Fibroblast of lung (primary cell): ENCODE measurements around the gene ZNF423. TPM values are rescaled to one million over a fixed set of nuclear protein-coding genes. Genes with fewer than 3 reads are reported as not detected.

ENCODE experiments used
- DNase-seq, 2 donors: peaks; one replicate each; pipeline versions ENCODE4 v3.0.0 to v3.0.0-alpha.2; 2010; ENCODE audit warnings: low read depth in 2 of 2
- H2AFZ ChIP-seq: 2 replicates; pipeline ENCODE4 v1.5.1; 2012; ENCODE audit warnings: low read length, control low read depth, inconsistent platforms
- H3K27ac ChIP-seq: 2 replicates; pipeline ENCODE4 v1.5.1; 2011; ENCODE audit warnings: low read length, control low read depth; ENCODE audit not compliant: insufficient read depth
- H3K27me3 ChIP-seq: 2 replicates; pipeline ENCODE4 v1.5.1; 2011; ENCODE audit warnings: mild to moderate bottlenecking, low read length; ENCODE audit not compliant: control insufficient read depth, insufficient read depth
- H3K36me3 ChIP-seq: 2 replicates; pipeline ENCODE4 v1.5.1; 2011; ENCODE audit warnings: low read length; ENCODE audit not compliant: control insufficient read depth, insufficient read depth
- H3K4me1 ChIP-seq: 2 replicates; pipeline ENCODE4 v1.5.1; 2011; ENCODE audit warnings: low read length; ENCODE audit not compliant: control insufficient read depth, insufficient read depth; ENCODE audit errors: extremely low read depth
- H3K4me2 ChIP-seq: 2 replicates; pipeline ENCODE4 v1.5.1; 2011; ENCODE audit warnings: low read length, control low read depth; ENCODE audit not compliant: insufficient read depth; ENCODE audit errors: extremely low read depth
- H3K4me3 ChIP-seq, 4 experiments: fragments of 200-600 bp in 1 of 4; sonication (generic) in 1 of 4; replicated peaks in 1 of 4; 2 replicates each; pipeline ENCODE4 v1.5.1; 2011 to 2016; ENCODE audit warnings: low read length in 4 of 4, low read depth in 3 of 4, mild to moderate bottlenecking in 3 of 4, control low read depth in 2 of 4, inconsistent platforms in 1 of 4, mixed read lengths in 1 of 4; ENCODE audit not compliant: insufficient read depth in 1 of 4; ENCODE audit errors: control extremely low read depth in 1 of 4
- H3K79me2 ChIP-seq: 2 replicates; pipeline ENCODE4 v1.5.1; 2012; ENCODE audit warnings: mild to moderate bottlenecking, low read length, inconsistent platforms; ENCODE audit not compliant: control insufficient read depth, insufficient read depth
- H3K9ac ChIP-seq: 2 replicates; pipeline ENCODE4 v1.5.1; 2011; ENCODE audit warnings: mild to moderate bottlenecking, low read length, control low read depth; ENCODE audit not compliant: insufficient read depth
- H3K9me3 ChIP-seq: 2 replicates; pipeline ENCODE4 v1.5.1; 2012; ENCODE audit warnings: low read depth, low read length; ENCODE audit not compliant: control insufficient read depth, insufficient read depth
- H4K20me1 ChIP-seq: 2 replicates; pipeline ENCODE4 v1.5.1; 2011; ENCODE audit warnings: low read length; ENCODE audit not compliant: control insufficient read depth, insufficient read depth; ENCODE audit errors: extremely low read depth
- CTCF ChIP-seq, 2 donors: IDR thresholded peaks in 1 of 2; conservative IDR thresholded peaks in 1 of 2; 1 replicate in 1 of 2; 2 replicates in 1 of 2; pipeline ENCODE4 v1.5.1; 2011 to 2012; ENCODE audit warnings: low read length in 2 of 2, control low read depth in 1 of 2, inconsistent platforms in 1 of 2, low read depth in 1 of 2, mild to moderate bottlenecking in 1 of 2
- EZH2 ChIP-seq: IDR thresholded peaks from 2 replicates; pipeline ENCODE4 v1.5.1; 2012; ENCODE audit warnings: low read length, control low read depth, mild to moderate bottlenecking; ENCODE audit errors: missing control alignments
- polyA plus RNA-seq, 2 donors: library from polyadenylated mRNA; depleted of rRNA in 1 of 2; stranded (reverse) in 1 of 2; unstranded in 1 of 2; fragments of >200 nt; gene quantifications; 2 replicates each; pipeline ENCODE4 v1.2.1, GENCODE V29; 2011 to 2012; ENCODE audit warnings: missing spikeins in 1 of 2
- total RNA-seq: library from RNA; depleted of rRNA; stranded (reverse); fragments of >200 nt; gene quantifications from 2 replicates; pipeline ENCODE4 v1.2.1, GENCODE V29; 2014

ZNF423 gene
- total and polyA plus RNA-seq, 2 donors (not counting 1 experiment from before 2014, with no cell fraction given) = 0.07 to 0.17 TPM

GRCh38 chr16:49785970-49786369, 69.9 kb downstream of the ZNF423 start:
- Histone ChIP-seq H3K27ac (no peak overlapping the region), H3K36me3 (no peaks in the 10 kb centered on the region), H2AFZ (no peak overlapping the region), H4K20me1 (no peaks in the 10 kb centered on the region), H3K4me2 (no peak overlapping the region), H3K79me2 (no peaks in the 10 kb centered on the region), H3K4me3 (no peak overlapping the region), H3K4me1 (no peaks in the 10 kb centered on the region), H3K9ac (no peak overlapping the region), H3K27me3 (peaks cover 2% of the 10 kb centered on the region), H3K9me3 (no peaks in the 10 kb centered on the region)
- no peak for DNase-seq
- TF ChIP-seq CTCF (conservative IDR thresholded peaks at IDR 0.05 in 1 of 2, IDR thresholded peaks at IDR 0.05 in 1 of 2; ENCODE audit: low read depth in 1 of 2, low read length in 2 of 2) (no peak), EZH2 (no peak)

GRCh38 chr16:49782405-49782804, 73.5 kb downstream of the ZNF423 start:
- no peaks in the 10 kb centered on the region for H3K4me1 ChIP-seq
- H3K79me2 ChIP-seq = no peaks in the 10 kb centered on the region
- no peak overlapping the region for H3K4me2 ChIP-seq
- H3K27me3 ChIP-seq = no peaks in the 10 kb centered on the region
- H3K4me3 ChIP-seq = no peak overlapping the region
- DNase-seq = no peak
- no peak overlapping the region for H2AFZ ChIP-seq
- H3K27ac ChIP-seq = no peak overlapping the region
- H3K9ac ChIP-seq = no peak overlapping the region
- H3K9me3 ChIP-seq = no peaks in the 10 kb centered on the region
- no peaks in the 10 kb centered on the region for H3K36me3 ChIP-seq
- H4K20me1 ChIP-seq = no peaks in the 10 kb centered on the region
- TF ChIP-seq CTCF (conservative IDR thresholded peaks at IDR 0.05 in 1 of 2, IDR thresholded peaks at IDR 0.05 in 1 of 2; ENCODE audit: low read depth in 1 of 2, low read length in 2 of 2) (no peak), EZH2 (no peak)

- Histone ChIP-seq H4K20me1 (no peaks in the 10 kb centered on the region), H3K27me3 (no peaks in the 10 kb centered on the region), H2AFZ (no peak overlapping the region), H3K4me2 (no peak overlapping the region), H3K4me1 (no peaks in the 10 kb centered on the region), H3K27ac (no peak overlapping the region), H3K9ac (no peak overlapping the region), H3K9me3 (no peaks in the 10 kb centered on the region), H3K79me2 (no peaks in the 10 kb centered on the region), H3K36me3 (no peaks in the 10 kb centered on the region), H3K4me3 (no peak overlapping the region)
- TF ChIP-seq EZH2 (no peak), CTCF (conservative IDR thresholded peaks at IDR 0.05 in 1 of 2, IDR thresholded peaks at IDR 0.05 in 1 of 2; ENCODE audit: low read depth in 1 of 2, low read length in 2 of 2) (no peak)
- no peak for DNase-seq
Measured at GRCh38 chr16:49781401-49781800, 74.5 kb downstream of the ZNF423 start.
